ENCODE measurements around the gene ETV5. TPM values are rescaled to one million over a fixed set of nuclear protein-coding genes. Genes with fewer than 3 reads are reported as not detected.

ETV5 gene
- polyA plus RNA-seq, 2 donors = 1.0 to 2.0 TPM

- no peaks in the 10 kb centered on the region for H3K36me3 ChIP-seq (ENCODE audit: control insufficient read depth in 2 of 2, insufficient read depth in 2 of 2, low read length in 1 of 2)
- WGBS, 2 donors = 79 to 82% methylated on average over 1 of the region's 1 CpG
- H3K4me3 ChIP-seq (ENCODE audit: low read depth in 1 of 2, low read length in 2 of 2) = no peak overlapping the region
- no peaks in the 10 kb centered on the region for H3K4me1 ChIP-seq (ENCODE audit: control insufficient read depth in 2 of 2, insufficient read depth in 2 of 2, low read length in 1 of 2)
- no peaks in the 10 kb centered on the region for H3K9me3 ChIP-seq (ENCODE audit: control insufficient read depth in 2 of 2, insufficient read depth in 1 of 2, low read depth in 1 of 2, low read length in 1 of 2)
- no peaks in the 10 kb centered on the region for H3K27me3 ChIP-seq (ENCODE audit: control insufficient read depth in 1 of 2, insufficient read depth in 2 of 2, low read length in 2 of 2)
- H3K27ac ChIP-seq (ENCODE audit: low read depth in 2 of 2, low read length in 1 of 2) = no peak overlapping the region
Observed at GRCh38 chr3:186143250-186143649, 34.4 kb upstream of the ETV5 start.

DNA sequence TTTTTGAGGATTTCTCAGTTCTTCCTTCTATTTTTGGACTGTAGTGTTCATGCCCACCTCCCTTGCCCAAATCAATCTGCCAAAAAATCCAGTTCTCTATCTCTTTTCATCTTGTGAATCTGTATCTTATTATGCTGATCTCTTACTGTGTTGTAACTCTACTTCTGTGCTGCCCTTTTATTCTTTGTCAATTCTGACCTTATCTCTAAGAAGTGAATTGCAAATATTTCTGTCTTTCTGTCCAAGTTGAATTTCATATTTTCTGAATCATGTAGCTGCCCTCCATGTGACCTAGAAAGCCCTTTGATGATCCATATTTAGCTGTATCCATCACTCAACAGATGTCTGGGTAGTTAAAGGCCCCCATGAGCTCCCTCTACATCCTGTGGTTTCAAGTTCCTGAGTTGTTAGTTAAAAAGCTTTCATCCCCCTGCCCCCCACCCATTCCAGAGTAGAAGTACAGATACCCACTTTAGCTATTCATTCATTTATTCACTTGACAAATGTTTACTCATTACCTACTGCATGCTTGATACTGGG lies 33.6 kb upstream of the ETV5 start:
- Histone ChIP-seq H3K4me1 (ENCODE audit: control insufficient read depth in 2 of 2, insufficient read depth in 2 of 2, low read length in 1 of 2) (no peaks in the 10 kb centered on the region), H3K4me3 (ENCODE audit: low read depth in 1 of 2, low read length in 2 of 2) (no peak overlapping the region), H3K9me3 (ENCODE audit: control insufficient read depth in 2 of 2, insufficient read depth in 1 of 2, low read depth in 1 of 2, low read length in 1 of 2) (no peaks in the 10 kb centered on the region), H3K27ac (ENCODE audit: low read depth in 2 of 2, low read length in 1 of 2) (no peak overlapping the region), H3K27me3 (ENCODE audit: control insufficient read depth in 1 of 2, insufficient read depth in 2 of 2, low read length in 2 of 2) (no peaks in the 10 kb centered on the region), H3K36me3 (ENCODE audit: control insufficient read depth in 2 of 2, insufficient read depth in 2 of 2, low read length in 1 of 2) (no peaks in the 10 kb centered on the region)

GRCh38 chr3:186141790-186142189 lies 32.9 kb upstream of the ETV5 start:
- Histone ChIP-seq H3K27ac (ENCODE audit: low read depth in 2 of 2, low read length in 1 of 2) (no peak overlapping the region), H3K36me3 (ENCODE audit: control insufficient read depth in 2 of 2, insufficient read depth in 2 of 2, low read length in 1 of 2) (no peaks in the 10 kb centered on the region), H3K4me3 (ENCODE audit: low read depth in 1 of 2, low read length in 2 of 2) (no peak overlapping the region), H3K27me3 (ENCODE audit: control insufficient read depth in 1 of 2, insufficient read depth in 2 of 2, low read length in 2 of 2) (no peaks in the 10 kb centered on the region), H3K4me1 (ENCODE audit: control insufficient read depth in 2 of 2, insufficient read depth in 2 of 2, low read length in 1 of 2) (no peaks in the 10 kb centered on the region), H3K9me3 (ENCODE audit: control insufficient read depth in 2 of 2, insufficient read depth in 1 of 2, low read depth in 1 of 2, low read length in 1 of 2) (no peaks in the 10 kb centered on the region)
- WGBS, 2 donors = 63 to 71% methylated on average over 2 of the region's 2 CpGs

DNA sequence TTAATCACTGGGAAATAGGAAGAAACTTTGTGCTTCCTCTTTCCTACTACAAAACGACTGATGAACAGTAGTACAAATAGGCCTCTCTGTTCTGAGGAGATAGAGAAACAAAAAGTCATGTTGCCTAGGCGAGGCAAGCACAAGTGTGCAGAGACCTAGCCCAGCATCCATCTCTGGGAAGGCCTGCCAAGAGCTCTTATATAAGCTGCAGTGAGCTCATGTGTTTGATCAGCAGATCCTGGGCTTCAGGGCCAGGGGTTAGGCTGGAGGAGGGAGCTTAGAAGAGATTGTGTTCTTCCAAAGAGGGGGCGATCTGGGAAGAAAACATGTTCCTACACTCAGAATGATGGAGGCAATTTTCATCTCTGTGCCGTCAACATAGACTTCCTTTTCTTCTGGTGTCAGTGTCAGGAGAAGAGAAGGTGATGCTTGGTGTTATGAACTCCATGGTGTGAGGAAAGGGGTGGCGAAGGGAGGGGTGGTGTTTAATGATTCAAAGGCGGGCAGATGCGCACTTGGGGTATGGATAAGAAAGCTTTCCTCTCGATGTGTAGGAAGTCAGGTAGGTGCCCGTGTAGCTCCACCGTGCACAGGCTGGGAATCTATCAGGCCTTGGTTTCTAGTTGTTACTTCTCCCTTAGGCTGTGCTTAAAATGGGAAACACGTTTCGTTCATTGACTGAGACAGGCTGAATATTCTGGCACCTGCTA lies 29.5 kb upstream of the ETV5 start:
- no peaks in the 10 kb centered on the region for H3K9me3 ChIP-seq (ENCODE audit: control insufficient read depth in 2 of 2, insufficient read depth in 1 of 2, low read depth in 1 of 2, low read length in 1 of 2)
- H3K4me3 ChIP-seq (ENCODE audit: low read depth in 1 of 2, low read length in 2 of 2) = no peak overlapping the region
- 76 to 78% methylated on average over 12 of the region's 12 CpGs for WGBS, 2 donors
- H3K27me3 ChIP-seq (ENCODE audit: control insufficient read depth in 1 of 2, insufficient read depth in 2 of 2, low read length in 2 of 2) = no peaks in the 10 kb centered on the region
- H3K4me1 ChIP-seq (ENCODE audit: control insufficient read depth in 2 of 2, insufficient read depth in 2 of 2, low read length in 1 of 2) = no peaks in the 10 kb centered on the region
- H3K27ac ChIP-seq (ENCODE audit: low read depth in 2 of 2, low read length in 1 of 2) = no peak overlapping the region
- H3K36me3 ChIP-seq (ENCODE audit: control insufficient read depth in 2 of 2, insufficient read depth in 2 of 2, low read length in 1 of 2) = no peaks in the 10 kb centered on the region

DNA sequence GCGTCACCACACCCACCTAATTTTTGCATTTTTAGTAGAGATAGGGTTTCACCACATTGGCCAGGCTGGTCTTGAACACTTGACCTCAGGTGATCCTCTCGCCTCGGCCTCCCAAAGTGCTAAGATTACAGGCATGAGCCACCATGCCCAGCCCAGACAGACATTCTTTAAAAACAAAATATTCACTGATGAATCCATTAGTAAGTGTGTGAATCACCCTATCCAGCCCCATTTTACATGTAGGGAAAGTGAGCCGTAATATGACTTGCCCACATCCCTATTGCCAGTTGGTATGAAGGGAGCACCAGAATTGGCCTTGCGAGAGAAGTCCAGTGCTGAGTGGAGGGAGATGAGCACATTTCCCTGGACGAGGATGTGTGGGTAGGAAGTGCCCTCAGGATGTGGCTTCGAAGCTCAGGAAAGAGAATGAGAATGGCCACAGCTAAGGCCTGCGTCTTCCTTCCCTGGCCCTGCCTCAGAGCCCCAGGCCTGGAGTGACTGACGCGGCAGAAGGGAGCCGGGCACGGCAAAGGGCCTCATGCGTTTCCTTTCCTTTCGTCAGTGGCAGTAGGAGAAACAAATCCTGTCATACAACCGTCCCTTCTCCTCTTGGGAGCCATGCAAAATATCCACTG lies 28.3 kb upstream of the ETV5 start:
- H3K4me1 ChIP-seq (ENCODE audit: control insufficient read depth in 2 of 2, insufficient read depth in 2 of 2, low read length in 1 of 2) = no peaks in the 10 kb centered on the region
- no peak overlapping the region for H3K4me3 ChIP-seq (ENCODE audit: low read depth in 1 of 2, low read length in 2 of 2)
- H3K9me3 ChIP-seq (ENCODE audit: control insufficient read depth in 2 of 2, insufficient read depth in 1 of 2, low read depth in 1 of 2, low read length in 1 of 2) = no peaks in the 10 kb centered on the region
- H3K36me3 ChIP-seq (ENCODE audit: control insufficient read depth in 2 of 2, insufficient read depth in 2 of 2, low read length in 1 of 2) = no peaks in the 10 kb centered on the region
- no peaks in the 10 kb centered on the region for H3K27me3 ChIP-seq (ENCODE audit: control insufficient read depth in 1 of 2, insufficient read depth in 2 of 2, low read length in 2 of 2)
- WGBS, 2 donors = 87 to 88% methylated on average over 15 of the region's 15 CpGs
- no peak overlapping the region for H3K27ac ChIP-seq (ENCODE audit: low read depth in 2 of 2, low read length in 1 of 2)

DNA sequence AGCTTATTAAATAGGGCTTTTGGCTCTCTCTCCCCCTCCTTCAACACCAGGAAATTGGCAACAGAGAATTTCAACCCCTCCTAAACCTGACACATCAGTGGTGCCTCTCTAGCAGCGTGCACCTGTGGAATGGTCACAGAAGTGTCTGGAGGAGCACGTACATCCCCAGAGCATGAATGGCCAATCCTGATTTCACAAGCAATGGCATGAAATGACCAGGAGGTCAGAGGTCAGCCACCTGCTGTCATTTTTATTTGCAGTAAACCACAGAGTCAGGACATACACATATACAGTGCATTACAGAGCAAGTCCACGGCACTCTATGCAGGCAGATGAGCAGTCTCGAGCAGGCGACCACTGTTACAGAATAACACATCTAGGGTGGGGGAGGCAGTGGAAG lies 25.1 kb upstream of the ETV5 start:
- H3K36me3 ChIP-seq (ENCODE audit: control insufficient read depth in 2 of 2, insufficient read depth in 2 of 2, low read length in 1 of 2) = no peaks in the 10 kb centered on the region
- no peaks in the 10 kb centered on the region for H3K4me1 ChIP-seq (ENCODE audit: control insufficient read depth in 2 of 2, insufficient read depth in 2 of 2, low read length in 1 of 2)
- no peaks in the 10 kb centered on the region for H3K9me3 ChIP-seq (ENCODE audit: control insufficient read depth in 2 of 2, insufficient read depth in 1 of 2, low read depth in 1 of 2, low read length in 1 of 2)
- 82 to 86% methylated on average over 5 of the region's 5 CpGs for WGBS, 2 donors
- H3K4me3 ChIP-seq (ENCODE audit: low read depth in 1 of 2, low read length in 2 of 2) = no peak overlapping the region
- H3K27me3 ChIP-seq (ENCODE audit: control insufficient read depth in 1 of 2, insufficient read depth in 2 of 2, low read length in 2 of 2) = no peaks in the 10 kb centered on the region
- H3K27ac ChIP-seq (ENCODE audit: low read depth in 2 of 2, low read length in 1 of 2) = no peak overlapping the region

DNA sequence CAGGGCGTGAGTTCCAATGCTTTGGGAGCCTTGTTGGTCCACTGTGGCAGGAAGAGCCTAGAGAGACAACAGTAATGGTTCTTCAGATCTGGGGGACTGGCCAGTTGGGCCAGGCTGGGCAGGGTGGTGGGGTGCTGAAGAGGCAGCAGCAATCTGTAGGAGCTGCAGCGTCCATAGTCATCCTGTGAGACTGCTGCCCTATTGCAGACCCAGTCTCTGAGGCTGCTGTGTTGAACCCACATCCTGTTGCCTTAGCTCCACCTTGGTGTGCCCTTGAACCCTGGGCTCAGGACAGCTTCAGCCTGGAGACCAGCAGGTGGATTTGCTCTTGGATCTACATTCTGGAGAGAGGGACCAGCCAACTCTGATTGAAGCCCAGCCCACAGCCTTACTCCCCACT lies 23.6 kb upstream of the ETV5 start:
- H3K9me3 ChIP-seq (ENCODE audit: control insufficient read depth in 2 of 2, insufficient read depth in 1 of 2, low read depth in 1 of 2, low read length in 1 of 2) = no peaks in the 10 kb centered on the region
- no peaks in the 10 kb centered on the region for H3K27me3 ChIP-seq (ENCODE audit: control insufficient read depth in 1 of 2, insufficient read depth in 2 of 2, low read length in 2 of 2)
- 87 to 88% methylated on average over 2 of the region's 2 CpGs for WGBS, 2 donors
- no peaks in the 10 kb centered on the region for H3K4me1 ChIP-seq (ENCODE audit: control insufficient read depth in 2 of 2, insufficient read depth in 2 of 2, low read length in 1 of 2)
- no peaks in the 10 kb centered on the region for H3K36me3 ChIP-seq (ENCODE audit: control insufficient read depth in 2 of 2, insufficient read depth in 2 of 2, low read length in 1 of 2)
- H3K27ac ChIP-seq (ENCODE audit: low read depth in 2 of 2, low read length in 1 of 2) = no peak overlapping the region
- no peak overlapping the region for H3K4me3 ChIP-seq (ENCODE audit: low read depth in 1 of 2, low read length in 2 of 2)

DNA sequence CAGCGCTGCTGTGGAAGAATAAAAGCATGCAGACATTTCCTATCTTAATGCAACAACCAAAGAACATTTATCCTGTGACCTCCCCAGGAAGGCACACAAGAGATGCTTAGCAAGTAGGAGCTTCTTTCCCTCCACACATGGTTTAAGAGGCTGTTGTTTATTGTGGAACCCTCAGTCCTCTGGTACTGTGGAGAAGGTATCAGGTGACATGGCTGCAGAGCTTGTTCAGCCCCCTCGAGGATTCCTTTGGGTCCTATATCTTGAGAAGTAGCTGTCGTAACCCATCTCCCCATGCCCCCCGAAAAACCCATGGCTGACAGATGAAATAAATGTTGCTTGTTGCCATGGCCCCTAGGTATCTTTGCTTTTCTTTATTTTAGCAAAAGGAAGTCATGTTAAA lies 20.3 kb upstream of the ETV5 start:
- no peaks in the 10 kb centered on the region for H3K9me3 ChIP-seq (ENCODE audit: control insufficient read depth in 2 of 2, insufficient read depth in 1 of 2, low read depth in 1 of 2, low read length in 1 of 2)
- no peaks in the 10 kb centered on the region for H3K27me3 ChIP-seq (ENCODE audit: control insufficient read depth in 1 of 2, insufficient read depth in 2 of 2, low read length in 2 of 2)
- H3K27ac ChIP-seq (ENCODE audit: low read depth in 2 of 2, low read length in 1 of 2) = no peak overlapping the region
- no peak overlapping the region for H3K4me3 ChIP-seq (ENCODE audit: low read depth in 1 of 2, low read length in 2 of 2)
- no peaks in the 10 kb centered on the region for H3K4me1 ChIP-seq (ENCODE audit: control insufficient read depth in 2 of 2, insufficient read depth in 2 of 2, low read length in 1 of 2)
- WGBS, 2 donors = 86% methylated on average over 4 of the region's 4 CpGs
- no peaks in the 10 kb centered on the region for H3K36me3 ChIP-seq (ENCODE audit: control insufficient read depth in 2 of 2, insufficient read depth in 2 of 2, low read length in 1 of 2)

DNA sequence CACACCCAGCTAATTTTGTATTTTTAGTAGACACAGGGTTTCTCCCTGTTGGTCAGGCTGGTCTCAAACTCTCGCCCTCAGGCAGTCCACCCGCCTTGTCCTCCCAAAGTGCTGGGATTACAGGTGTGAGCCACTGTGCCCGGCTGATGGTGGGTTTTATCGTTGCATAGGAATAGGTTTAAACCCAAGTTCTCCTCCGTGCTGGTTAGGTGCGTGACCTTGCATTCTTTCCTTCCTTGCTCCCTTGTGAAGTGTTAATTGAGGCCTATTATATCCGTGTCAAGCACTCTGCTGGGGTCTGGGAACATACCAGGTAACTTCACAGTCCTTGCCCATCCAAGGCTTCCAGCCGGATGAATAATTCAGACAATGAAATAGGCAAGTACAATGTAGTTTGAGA lies 19.3 kb upstream of the ETV5 start:
- Histone ChIP-seq H3K4me1 (ENCODE audit: control insufficient read depth in 2 of 2, insufficient read depth in 2 of 2, low read length in 1 of 2) (no peaks in the 10 kb centered on the region), H3K27ac (ENCODE audit: low read depth in 2 of 2, low read length in 1 of 2) (no peak overlapping the region), H3K36me3 (ENCODE audit: control insufficient read depth in 2 of 2, insufficient read depth in 2 of 2, low read length in 1 of 2) (no peaks in the 10 kb centered on the region), H3K27me3 (ENCODE audit: control insufficient read depth in 1 of 2, insufficient read depth in 2 of 2, low read length in 2 of 2) (no peaks in the 10 kb centered on the region), H3K4me3 (ENCODE audit: low read depth in 1 of 2, low read length in 2 of 2) (no peak overlapping the region), H3K9me3 (ENCODE audit: control insufficient read depth in 2 of 2, insufficient read depth in 1 of 2, low read depth in 1 of 2, low read length in 1 of 2) (no peaks in the 10 kb centered on the region)
- 78 to 80% methylated on average over 8 of the region's 8 CpGs for WGBS, 2 donors

GRCh38 chr3:186127463-186127862 lies 18.6 kb upstream of the ETV5 start:
- 88 to 90% methylated on average over 7 of the region's 7 CpGs for WGBS, 2 donors
- Histone ChIP-seq H3K36me3 (ENCODE audit: control insufficient read depth in 2 of 2, insufficient read depth in 2 of 2, low read length in 1 of 2) (no peaks in the 10 kb centered on the region), H3K27me3 (ENCODE audit: control insufficient read depth in 1 of 2, insufficient read depth in 2 of 2, low read length in 2 of 2) (no peaks in the 10 kb centered on the region)

More at GRCh38 chr3:186127463-186127862, 18.6 kb upstream of the ETV5 start:
- Histone ChIP-seq H3K9me3 (ENCODE audit: control insufficient read depth in 2 of 2, insufficient read depth in 1 of 2, low read depth in 1 of 2, low read length in 1 of 2) (no peaks in the 10 kb centered on the region), H3K27ac (ENCODE audit: low read depth in 2 of 2, low read length in 1 of 2) (no peak overlapping the region), H3K4me3 (ENCODE audit: low read depth in 1 of 2, low read length in 2 of 2) (no peak overlapping the region), H3K4me1 (ENCODE audit: control insufficient read depth in 2 of 2, insufficient read depth in 2 of 2, low read length in 1 of 2) (no peaks in the 10 kb centered on the region)

All from esophagus (tissue), 2 donors.